ENCODE results near the gene MOSMO.

DNA sequence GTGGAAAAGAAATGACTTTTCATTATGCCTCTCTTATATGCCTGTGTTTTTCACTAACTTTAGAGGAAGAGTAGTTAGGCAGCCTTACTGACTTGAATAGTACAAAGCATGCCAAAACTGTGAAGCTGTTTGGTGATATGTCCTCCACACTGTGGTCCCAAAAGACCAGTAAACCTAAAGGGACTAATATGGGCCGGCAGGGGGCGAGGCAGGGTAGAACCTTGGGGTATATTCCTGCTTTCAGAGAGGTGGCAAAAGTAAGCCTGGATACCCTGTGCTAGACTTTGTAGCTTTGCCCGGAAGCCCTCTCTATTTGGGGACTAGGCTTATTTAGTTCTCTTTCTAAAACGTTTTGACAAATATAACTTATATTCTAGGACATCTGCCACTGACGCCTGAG lies 48.0 kb downstream of the MOSMO start:
- TF ChIP-seq, protein P1, sequence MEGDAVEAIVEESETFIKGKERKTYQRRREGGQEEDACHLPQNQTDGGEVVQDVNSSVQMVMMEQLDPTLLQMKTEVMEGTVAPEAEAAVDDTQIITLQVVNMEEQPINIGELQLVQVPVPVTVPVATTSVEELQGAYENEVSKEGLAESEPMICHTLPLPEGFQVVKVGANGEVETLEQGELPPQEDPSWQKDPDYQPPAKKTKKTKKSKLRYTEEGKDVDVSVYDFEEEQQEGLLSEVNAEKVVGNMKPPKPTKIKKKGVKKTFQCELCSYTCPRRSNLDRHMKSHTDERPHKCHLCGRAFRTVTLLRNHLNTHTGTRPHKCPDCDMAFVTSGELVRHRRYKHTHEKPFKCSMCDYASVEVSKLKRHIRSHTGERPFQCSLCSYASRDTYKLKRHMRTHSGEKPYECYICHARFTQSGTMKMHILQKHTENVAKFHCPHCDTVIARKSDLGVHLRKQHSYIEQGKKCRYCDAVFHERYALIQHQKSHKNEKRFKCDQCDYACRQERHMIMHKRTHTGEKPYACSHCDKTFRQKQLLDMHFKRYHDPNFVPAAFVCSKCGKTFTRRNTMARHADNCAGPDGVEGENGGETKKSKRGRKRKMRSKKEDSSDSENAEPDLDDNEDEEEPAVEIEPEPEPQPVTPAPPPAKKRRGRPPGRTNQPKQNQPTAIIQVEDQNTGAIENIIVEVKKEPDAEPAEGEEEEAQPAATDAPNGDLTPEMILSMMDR (IDR thresholded peaks at IDR 0.05), result no peak
- no peak for TF ChIP-seq EZH2 (IDR thresholded peaks at IDR 0.05; ENCODE audit: borderline replicate concordance, insufficient read depth, low read depth, low read length, poor library complexity, severe bottlenecking)
